Activated T-cell treated with anti-CD3 and anti-CD28 coated beads for 1 hour (primary cell): ENCODE data around the gene APOA5.
A peak's percentile ranks its signal among the peaks of the same experiment; 100 is the strongest.
"Not testable (repeated sequence)": the region's sequence is repeated elsewhere in the genome, so short reads cannot be mapped to it uniquely, and the experiment has no call there.

Experiments used
- DNase-seq: peaks from one replicate; pipeline ENCODE4 v3.0.0-alpha.2; 2020; ENCODE audit warnings: low read depth

APOA5 gene

DNA sequence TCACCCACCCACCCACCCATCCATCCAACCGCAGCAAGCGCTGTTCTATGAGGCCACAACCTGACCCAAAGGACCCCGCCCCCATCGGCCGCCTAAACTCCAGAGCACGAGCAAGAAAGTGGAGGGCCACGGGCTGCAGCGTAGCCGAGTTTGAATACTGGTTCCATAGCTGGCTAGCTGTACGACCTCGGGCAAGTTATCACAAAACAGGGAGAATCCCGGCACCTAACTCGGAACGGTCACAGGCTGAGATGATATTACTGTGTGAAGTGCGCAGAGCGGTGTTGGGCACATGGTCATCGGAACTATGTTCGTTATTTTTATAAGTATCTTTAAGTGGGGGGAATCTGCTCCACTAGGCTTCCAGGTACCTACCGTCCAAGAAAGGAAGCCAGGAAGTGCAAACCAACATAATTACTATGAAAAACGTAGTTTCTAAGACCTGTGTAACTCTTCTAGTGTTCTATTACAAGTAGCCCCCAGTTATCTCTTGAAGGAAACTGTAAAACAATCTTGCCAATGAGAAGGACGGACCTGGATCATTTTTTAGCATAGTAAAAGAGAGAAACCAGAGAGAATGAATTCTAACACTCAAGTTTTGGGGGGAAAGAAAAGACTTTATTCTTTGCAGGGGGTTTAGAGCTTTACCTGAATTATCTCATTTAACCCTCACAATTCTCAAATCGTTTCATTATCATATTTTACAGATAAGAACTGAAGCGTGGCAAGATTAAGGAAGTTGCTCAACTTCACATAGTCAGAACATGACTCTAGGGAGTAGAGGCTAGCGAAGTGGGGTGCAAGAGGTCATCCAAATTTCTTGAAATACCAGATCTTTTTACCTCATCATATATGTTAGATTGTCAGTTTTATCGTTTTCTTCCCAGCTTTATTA is 18.2 kb downstream of the APOA5 start:
- no peak for DNase-seq

DNA sequence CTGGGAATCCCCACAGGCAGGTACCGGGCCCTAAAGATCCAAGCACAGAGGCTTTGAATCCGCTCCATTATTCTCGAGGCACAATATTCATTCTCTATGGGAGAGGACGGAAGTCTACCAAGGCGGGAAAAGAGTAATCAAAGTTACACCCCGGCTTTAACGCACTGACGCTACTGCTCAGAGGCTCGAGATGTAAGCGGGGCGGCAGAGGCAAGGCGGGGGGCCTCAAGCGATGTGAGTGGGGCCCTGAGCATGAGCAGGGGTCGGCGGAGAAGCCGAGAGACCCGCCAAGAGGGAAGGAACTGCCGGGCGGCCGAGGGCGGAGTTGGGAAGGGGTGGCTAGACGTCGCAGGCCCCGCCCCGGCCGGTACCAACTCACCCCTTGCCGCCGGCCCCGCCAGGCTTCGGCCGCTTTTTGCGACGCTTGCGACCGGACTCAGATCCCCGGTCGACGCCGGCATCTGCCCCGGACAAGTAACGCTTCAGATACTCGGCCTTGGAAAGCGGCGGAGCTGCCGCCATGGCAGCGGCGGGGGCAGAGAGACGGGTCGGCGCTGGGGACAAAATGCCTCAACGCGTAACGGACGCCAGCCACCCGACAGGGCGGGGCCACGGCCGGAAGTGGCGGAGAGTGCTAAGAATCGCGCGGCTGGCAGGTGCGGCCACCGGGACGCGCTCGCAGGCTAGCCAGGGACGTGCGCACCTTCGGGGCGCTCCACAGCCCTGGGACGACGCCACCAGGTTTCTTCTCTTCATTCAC is 19.1 kb downstream of the APOA5 start, which contains the start of gene BUD13:
Gene BUD13 (minus strand): TSS at position 545 of the 760 bp plus-strand sequence. CDS start 23 bp downstream, at position 522.
- peak; percentile 93 for DNase-seq

GRCh38 chr11:116771935-116772334 is 19.7 kb downstream of the APOA5 start:
- no peak for DNase-seq

DNA sequence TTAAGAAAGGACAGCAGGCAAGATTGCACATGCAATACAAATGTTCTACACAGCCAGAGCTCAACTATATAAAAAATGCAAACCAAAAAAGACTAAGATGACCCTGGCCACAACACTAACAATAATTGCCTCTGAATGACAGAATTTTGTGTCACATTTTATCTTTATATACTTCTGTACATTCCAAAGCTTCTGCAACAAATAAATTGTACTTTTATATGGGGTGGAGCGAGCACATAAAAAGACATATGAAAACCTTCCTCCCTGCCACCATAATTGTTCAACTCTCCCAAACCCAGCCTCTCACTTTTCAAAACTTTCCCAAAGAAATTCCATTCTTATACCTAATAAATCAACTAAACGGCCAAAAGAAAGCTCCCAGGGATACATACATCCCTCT is 29.5 kb downstream of the APOA5 start:
- DNase-seq: no peak

DNA sequence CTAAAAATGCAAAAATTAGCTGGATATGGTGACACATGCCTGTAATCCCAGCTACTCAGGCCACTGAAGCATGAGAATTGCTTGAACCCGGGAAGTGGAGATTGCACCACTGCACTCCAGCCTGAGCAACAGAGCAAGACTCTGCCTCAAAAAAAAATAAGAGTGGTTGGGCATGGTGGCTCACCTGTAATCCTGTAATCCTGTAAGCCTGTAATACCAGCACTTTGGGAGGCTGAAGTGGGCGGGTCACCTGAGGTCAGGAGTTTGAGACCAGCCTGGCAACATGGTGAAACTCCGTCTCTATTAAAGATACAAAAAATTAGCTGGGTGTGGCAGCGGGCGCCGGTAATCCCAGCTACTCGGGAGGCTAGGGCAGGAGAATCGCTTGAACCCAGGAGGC is 35.6 kb downstream of the APOA5 start:
- not testable (repeated sequence) for DNase-seq

DNA sequence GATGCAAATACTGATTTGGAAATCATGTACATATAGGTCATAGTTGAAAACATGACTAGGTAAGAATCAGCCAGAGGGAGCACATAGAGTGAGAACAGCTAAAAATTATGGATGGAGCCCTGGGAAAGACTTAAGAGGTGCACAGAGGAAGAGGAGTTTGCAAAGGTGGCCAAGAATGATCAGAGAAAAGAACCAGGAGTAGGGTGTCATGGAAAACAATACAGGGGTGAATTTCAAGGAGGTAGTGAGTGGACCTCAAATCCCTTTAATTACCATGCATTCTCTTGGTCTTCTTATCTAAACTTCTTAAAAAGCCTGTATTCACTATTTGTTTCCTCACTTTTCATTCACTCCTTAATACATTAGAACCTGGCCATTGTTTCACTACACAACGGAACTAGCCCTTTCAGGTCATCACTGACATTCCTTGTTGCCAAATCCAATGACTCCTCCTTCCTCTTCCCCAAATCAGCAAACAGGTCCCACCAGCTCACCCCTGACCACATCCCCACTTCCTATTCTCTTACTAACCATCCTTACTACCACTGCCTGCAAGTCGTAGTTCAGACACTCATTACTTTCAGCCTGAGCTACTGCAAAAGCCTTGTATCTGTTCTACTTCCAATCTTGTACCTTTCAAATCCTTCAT is 41.5 kb downstream of the APOA5 start:
- no peak for DNase-seq

GRCh38 chr11:116742104-116742503 is 49.6 kb downstream of the APOA5 start:
- no peak for DNase-seq

DNA sequence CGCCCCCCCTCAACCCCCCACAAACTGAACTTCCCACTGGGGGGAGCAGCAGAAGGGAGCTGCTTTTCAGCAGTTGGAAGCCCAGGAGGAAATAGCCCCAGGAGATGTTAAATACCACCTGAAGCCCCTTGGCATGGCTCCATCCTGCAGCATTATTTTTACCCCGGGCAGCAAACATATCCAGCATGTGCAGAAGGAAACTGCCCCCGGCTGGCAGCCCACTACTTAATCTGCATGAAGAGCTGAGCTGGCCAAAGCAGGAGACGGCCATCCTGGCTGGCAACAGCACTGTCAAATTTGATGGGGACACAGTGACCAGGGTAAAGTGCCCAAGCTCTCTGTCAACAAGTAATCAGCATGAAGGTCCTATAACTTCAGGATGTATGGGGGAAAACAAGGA is 50.9 kb downstream of the APOA5 start:
- DNase-seq: no peak
